NT2/D1 (cell line): ENCODE results near the gene KLHDC2.
"Not testable (repeated sequence)": the region's sequence is repeated elsewhere in the genome, so short reads cannot be mapped to it uniquely, and the experiment has no call there.

Source experiments
- SUZ12 ChIP-seq: IDR thresholded peaks from 2 replicates; pipeline ENCODE4 v1.6.1; 2011; ENCODE audit not compliant: insufficient read length, insufficient read depth; ENCODE audit errors: extremely low read depth
- YY1 ChIP-seq: IDR thresholded peaks from 2 replicates; pipeline ENCODE4 v1.6.1; 2011; ENCODE audit not compliant: insufficient read length, insufficient read depth
- ZNF274 ChIP-seq: IDR thresholded peaks from 2 replicates; pipeline ENCODE4 v1.6.1; 2011; ENCODE audit warnings: mild to moderate bottlenecking, low read depth, low read length

- TF ChIP-seq ZNF274, YY1, SUZ12: not testable (repeated sequence)
Observed at GRCh38 chr14:49816118-49816517, 48.2 kb downstream of the KLHDC2 start.
